Thyroid gland (tissue), 4 donors: ENCODE results near the gene PKHD1. TPM values are rescaled to one million over a fixed set of nuclear protein-coding genes. Genes with fewer than 3 reads are reported as not detected.

Experiments used
- DNase-seq, 2 donors: peaks; one replicate each; pipeline ENCODE4 v3.0.0-alpha.2; 2019
- H3K27ac ChIP-seq, 3 donors: fragments of 200-600 bp; sonication (generic); 1 replicate in 2 of 3; 2 replicates in 1 of 3; pipeline ENCODE4 v1.5.1; 2016 to 2019; ENCODE audit warnings: mild to moderate bottlenecking in 1 of 3, moderate library complexity in 1 of 3
- H3K27me3 ChIP-seq: fragments of 200-600 bp; sonication (generic); one replicate; pipeline ENCODE4 v1.5.1; 2019
- H3K36me3 ChIP-seq, 2 donors: fragments of 200-600 bp; sonication (generic); one replicate each; pipeline ENCODE4 v1.5.1; 2016 to 2019
- H3K4me1 ChIP-seq, 2 donors: fragments of 200-600 bp; sonication (generic); one replicate each; pipeline ENCODE4 v1.5.1; 2017 to 2019
- H3K4me3 ChIP-seq, 3 donors: fragments of 200-600 bp; sonication (generic); replicated peaks in 1 of 3; 1 replicate in 2 of 3; 2 replicates in 1 of 3; pipeline ENCODE4 v1.5.1; 2016; ENCODE audit warnings: mild to moderate bottlenecking in 1 of 3
- H3K9me3 ChIP-seq: fragments of 200-600 bp; sonication (generic); one replicate; pipeline ENCODE4 v1.5.1; 2017
- POLR2A ChIP-seq, 2 donors: fragments of 450-650 bp; IDR thresholded peaks; one replicate each; pipeline ENCODE4 v1.6.1; 2017; ENCODE audit warnings: antibody characterized with exemption in 2 of 2, mild to moderate bottlenecking in 2 of 2, moderate library complexity in 1 of 2
- WGBS, 2 donors: methylation state at CpG; one replicate each; pipeline ENCODE4 v1.1.5; 2017; 5-methylcytosine and 5-hydroxymethylcytosine counted together
- intact Hi-C: fragments of 100-400 bp; cut with DNase I; formaldehyde crosslinking; loops from one replicate; pipeline ENCODE4 v1.15.1; 2023
- total RNA-seq, 4 donors: library from RNA; depleted of rRNA; stranded (reverse); fragments of >200 nt; gene quantifications; one replicate each; pipeline ENCODE4 v1.2.3, GENCODE V29; 2016
- TF ChIP-seq, protein P1 (sequence below), 6 experiments: fragments of 200-600 bp in 3 of 6; fragments of 450-650 bp in 3 of 6; sonication (generic) in 3 of 6; IDR thresholded peaks; one replicate each; pipeline ENCODE4 v1.5.1; 2016 to 2019; ENCODE audit warnings: antibody characterized with exemption in 6 of 6, mild to moderate bottlenecking in 2 of 6, inconsistent platforms in 1 of 6, moderate library complexity in 1 of 6

The PKHD1 gene
- total RNA-seq, 4 donors from 2014 or later = under 0.01 to 0.11 (median 0.07) TPM

DNA sequence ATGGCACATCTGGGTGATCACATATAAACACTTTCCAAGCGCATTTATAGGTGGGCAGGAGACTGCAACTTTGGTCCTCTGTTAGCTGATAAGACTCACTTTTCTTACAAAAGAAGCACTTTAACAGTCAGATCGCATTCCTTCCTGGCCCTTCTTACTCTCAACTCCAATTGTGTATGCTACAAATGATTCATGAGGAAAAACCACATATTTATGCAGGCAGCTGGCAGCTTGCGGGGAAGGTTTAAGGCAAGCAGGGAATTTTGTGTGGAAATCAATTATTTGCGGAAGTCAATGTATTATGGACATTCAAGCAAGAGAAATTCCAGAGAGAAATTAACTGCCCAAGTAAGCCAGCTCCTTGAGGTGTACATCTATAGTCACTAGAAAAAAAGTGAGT is 194.0 kb downstream of the PKHD1 start:
- intact Hi-C loops = no loop called here
- DNase-seq = no peak
- Histone ChIP-seq H3K36me3 (no peaks in the 10 kb centered on the region), H3K27me3 (no peaks in the 10 kb centered on the region), H3K9me3 (no peaks in the 10 kb centered on the region), H3K27ac (no peak overlapping the region), H3K4me1 (no peaks in the 10 kb centered on the region), H3K4me3 (no peak overlapping the region)
- TF ChIP-seq, protein P1, sequence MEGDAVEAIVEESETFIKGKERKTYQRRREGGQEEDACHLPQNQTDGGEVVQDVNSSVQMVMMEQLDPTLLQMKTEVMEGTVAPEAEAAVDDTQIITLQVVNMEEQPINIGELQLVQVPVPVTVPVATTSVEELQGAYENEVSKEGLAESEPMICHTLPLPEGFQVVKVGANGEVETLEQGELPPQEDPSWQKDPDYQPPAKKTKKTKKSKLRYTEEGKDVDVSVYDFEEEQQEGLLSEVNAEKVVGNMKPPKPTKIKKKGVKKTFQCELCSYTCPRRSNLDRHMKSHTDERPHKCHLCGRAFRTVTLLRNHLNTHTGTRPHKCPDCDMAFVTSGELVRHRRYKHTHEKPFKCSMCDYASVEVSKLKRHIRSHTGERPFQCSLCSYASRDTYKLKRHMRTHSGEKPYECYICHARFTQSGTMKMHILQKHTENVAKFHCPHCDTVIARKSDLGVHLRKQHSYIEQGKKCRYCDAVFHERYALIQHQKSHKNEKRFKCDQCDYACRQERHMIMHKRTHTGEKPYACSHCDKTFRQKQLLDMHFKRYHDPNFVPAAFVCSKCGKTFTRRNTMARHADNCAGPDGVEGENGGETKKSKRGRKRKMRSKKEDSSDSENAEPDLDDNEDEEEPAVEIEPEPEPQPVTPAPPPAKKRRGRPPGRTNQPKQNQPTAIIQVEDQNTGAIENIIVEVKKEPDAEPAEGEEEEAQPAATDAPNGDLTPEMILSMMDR (IDR thresholded peaks at IDR 0.05) = no peak
- TF ChIP-seq POLR2A (IDR thresholded peaks at IDR 0.05) = no peak
- WGBS, 2 donors = 62 to 75% methylated on average over 4 of the region's 4 CpGs

DNA sequence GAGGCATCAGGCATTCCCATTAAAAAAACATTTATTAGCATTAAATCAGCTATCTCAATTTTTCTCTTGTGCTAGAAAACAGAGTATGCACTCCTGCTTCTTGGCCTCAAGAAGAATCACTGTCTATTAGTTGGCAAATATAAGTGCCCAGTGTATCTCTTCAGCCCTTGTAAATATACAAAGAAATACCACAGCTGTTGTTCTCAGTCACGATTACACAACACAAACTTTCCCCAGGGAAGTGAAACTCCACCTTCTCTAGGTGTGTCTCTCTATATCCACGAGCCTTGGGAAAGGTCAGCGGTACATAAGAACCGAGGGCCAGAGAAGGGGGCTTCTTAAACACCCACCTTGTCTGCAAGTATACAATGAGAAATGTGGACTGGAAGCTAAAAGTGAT is 194.7 kb downstream of the PKHD1 start:
- intact Hi-C loops = no loop called here
- WGBS, 2 donors = 67 to 69% methylated on average over 4 of the region's 4 CpGs
- TF ChIP-seq, protein P1 (IDR thresholded peaks at IDR 0.05) = no peak
- TF ChIP-seq POLR2A (IDR thresholded peaks at IDR 0.05) = no peak

DNA sequence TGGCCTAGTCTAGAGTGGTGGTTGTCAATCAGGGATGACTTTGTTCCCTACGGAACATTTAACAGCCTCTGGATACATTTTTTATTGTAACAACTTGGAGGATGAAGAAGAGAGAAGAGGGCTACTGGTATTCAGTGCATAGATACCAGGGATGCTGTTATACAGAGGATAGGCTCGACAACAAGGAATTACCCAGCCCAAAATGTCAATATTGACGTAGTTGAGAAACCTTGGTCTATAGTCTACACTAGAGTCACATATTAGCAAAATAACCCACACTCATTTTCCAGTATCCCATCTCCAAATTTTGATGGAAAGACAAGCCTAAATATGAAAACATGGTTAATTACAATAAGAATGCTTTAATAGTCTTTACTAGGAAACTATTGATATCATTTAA is 195.1 kb downstream of the PKHD1 start:
- 81 to 84% methylated on average over 3 of the region's 3 CpGs for WGBS, 2 donors
- TF ChIP-seq, protein P1 (IDR thresholded peaks at IDR 0.05) = no peak
- TF ChIP-seq POLR2A (IDR thresholded peaks at IDR 0.05) = no peak
- DNase-seq = no peak
- intact Hi-C loops = no loop called here
- no peak overlapping the region for H3K4me3 ChIP-seq
- H3K36me3 ChIP-seq = no peaks in the 10 kb centered on the region
- H3K9me3 ChIP-seq = no peaks in the 10 kb centered on the region
- no peaks in the 10 kb centered on the region for H3K4me1 ChIP-seq
- H3K27me3 ChIP-seq = no peaks in the 10 kb centered on the region
- no peak overlapping the region for H3K27ac ChIP-seq

More for the DNA sequence above, 194.7 kb downstream of the PKHD1 start:
- Histone ChIP-seq H3K9me3 (no peaks in the 10 kb centered on the region), H3K36me3 (no peaks in the 10 kb centered on the region), H3K4me1 (no peaks in the 10 kb centered on the region), H3K27ac (no peak overlapping the region), H3K27me3 (no peaks in the 10 kb centered on the region), H3K4me3 (no peak overlapping the region)
- DNase-seq = no peak

- TF ChIP-seq, protein P1 (IDR thresholded peaks at IDR 0.05) = no peak
- TF ChIP-seq POLR2A (IDR thresholded peaks at IDR 0.05) = no peak
- Histone ChIP-seq H3K4me3 (no peak overlapping the region), H3K36me3 (no peaks in the 10 kb centered on the region), H3K27ac (no peak overlapping the region), H3K4me1 (no peaks in the 10 kb centered on the region), H3K9me3 (no peaks in the 10 kb centered on the region), H3K27me3 (no peaks in the 10 kb centered on the region)
- 71 to 73% methylated on average over 4 of the region's 4 CpGs for WGBS, 2 donors
- intact Hi-C loops = no loop called here
- DNase-seq = no peak
Observed at GRCh38 chr6:51891784-51892183, 195.6 kb downstream of the PKHD1 start.

- Histone ChIP-seq H3K27me3 (no peaks in the 10 kb centered on the region), H3K36me3 (no peaks in the 10 kb centered on the region), H3K4me3 (no peak overlapping the region), H3K4me1 (no peaks in the 10 kb centered on the region), H3K27ac (no peak overlapping the region), H3K9me3 (no peaks in the 10 kb centered on the region)
- intact Hi-C loops = no loop called here
- no peak for DNase-seq
- WGBS, 2 donors = 41 to 42% methylated on average over 2 of the region's 2 CpGs
- TF ChIP-seq, protein P1 (IDR thresholded peaks at IDR 0.05) = no peak
- TF ChIP-seq POLR2A (IDR thresholded peaks at IDR 0.05) = no peak
Observed at GRCh38 chr6:51887859-51888258, 199.6 kb downstream of the PKHD1 start.
